GM13976 (cell line): Measurements from ENCODE around the gene TNFRSF19.
"Not testable (repeated sequence)": the region's sequence is repeated elsewhere in the genome, so short reads cannot be mapped to it uniquely, and the experiment has no call there.

ENCODE experiments used
- DNase-seq: peaks from one replicate; pipeline ENCODE4 v3.0.0; 2012; ENCODE audit warnings: low spot score
- in situ Hi-C: fragments of 300-500 bp; cut with MboI; formaldehyde crosslinking; loops from one replicate; pipeline ENCODE4 v1.12.0; 2022; ENCODE audit warnings: low sequenced_read_pairs, mixed read lengths, inconsistent platforms; ENCODE audit not compliant: unreplicated experiment
- TF ChIP-seq, protein P1 (sequence below): IDR thresholded peaks from 2 replicates; pipeline ENCODE4 v1.5.1; 2012; ENCODE audit warnings: borderline replicate concordance, mild to moderate bottlenecking; ENCODE audit not compliant: insufficient read depth; ENCODE audit errors: extremely low read depth, missing control alignments, control extremely low read depth

TNFRSF19 gene

DNA sequence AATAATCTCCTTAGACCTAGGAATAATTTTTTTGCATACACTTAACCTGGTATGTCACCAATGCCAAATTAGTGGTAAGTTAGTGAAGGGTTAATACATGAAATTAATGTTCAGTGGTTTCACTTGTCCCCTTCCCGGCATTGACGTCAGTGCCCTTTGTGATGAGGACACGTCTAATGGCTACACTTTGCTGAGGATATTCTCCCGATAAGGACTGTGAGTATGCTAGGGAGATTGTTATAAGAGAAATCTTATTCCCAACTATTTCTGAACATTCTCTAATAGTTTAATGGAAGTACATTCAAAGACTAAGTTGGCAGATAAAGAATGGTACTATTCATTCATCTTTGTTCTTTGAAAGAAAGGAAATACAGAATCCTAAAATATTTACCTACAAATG lies 102.4 kb downstream of the TNFRSF19 start:
- TF ChIP-seq, protein P1, sequence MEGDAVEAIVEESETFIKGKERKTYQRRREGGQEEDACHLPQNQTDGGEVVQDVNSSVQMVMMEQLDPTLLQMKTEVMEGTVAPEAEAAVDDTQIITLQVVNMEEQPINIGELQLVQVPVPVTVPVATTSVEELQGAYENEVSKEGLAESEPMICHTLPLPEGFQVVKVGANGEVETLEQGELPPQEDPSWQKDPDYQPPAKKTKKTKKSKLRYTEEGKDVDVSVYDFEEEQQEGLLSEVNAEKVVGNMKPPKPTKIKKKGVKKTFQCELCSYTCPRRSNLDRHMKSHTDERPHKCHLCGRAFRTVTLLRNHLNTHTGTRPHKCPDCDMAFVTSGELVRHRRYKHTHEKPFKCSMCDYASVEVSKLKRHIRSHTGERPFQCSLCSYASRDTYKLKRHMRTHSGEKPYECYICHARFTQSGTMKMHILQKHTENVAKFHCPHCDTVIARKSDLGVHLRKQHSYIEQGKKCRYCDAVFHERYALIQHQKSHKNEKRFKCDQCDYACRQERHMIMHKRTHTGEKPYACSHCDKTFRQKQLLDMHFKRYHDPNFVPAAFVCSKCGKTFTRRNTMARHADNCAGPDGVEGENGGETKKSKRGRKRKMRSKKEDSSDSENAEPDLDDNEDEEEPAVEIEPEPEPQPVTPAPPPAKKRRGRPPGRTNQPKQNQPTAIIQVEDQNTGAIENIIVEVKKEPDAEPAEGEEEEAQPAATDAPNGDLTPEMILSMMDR = no peak
- no peak for DNase-seq
- in situ Hi-C loops = no loop called here

DNA sequence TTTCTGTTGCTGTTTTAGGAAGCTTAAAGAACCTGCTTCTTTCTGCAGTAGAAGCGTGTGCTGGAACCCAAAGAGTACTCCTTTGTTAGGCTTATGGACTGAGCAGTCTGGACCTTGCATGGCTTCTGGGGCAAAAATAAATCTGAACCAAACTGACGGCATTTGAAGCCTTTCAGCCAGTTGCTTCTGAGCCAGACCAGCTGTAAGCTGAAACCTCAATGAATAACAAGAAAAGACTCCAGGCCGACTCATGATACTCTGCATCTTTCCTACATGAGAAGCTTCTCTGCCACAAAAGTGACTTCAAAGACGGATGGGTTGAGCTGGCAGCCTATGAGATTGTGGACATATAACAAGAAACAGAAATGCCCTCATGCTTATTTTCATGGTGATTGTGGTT lies 103.1 kb downstream of the TNFRSF19 start:
- DNase-seq = no peak
- in situ Hi-C loops = no loop called here
- TF ChIP-seq, protein P1 = no peak

DNA sequence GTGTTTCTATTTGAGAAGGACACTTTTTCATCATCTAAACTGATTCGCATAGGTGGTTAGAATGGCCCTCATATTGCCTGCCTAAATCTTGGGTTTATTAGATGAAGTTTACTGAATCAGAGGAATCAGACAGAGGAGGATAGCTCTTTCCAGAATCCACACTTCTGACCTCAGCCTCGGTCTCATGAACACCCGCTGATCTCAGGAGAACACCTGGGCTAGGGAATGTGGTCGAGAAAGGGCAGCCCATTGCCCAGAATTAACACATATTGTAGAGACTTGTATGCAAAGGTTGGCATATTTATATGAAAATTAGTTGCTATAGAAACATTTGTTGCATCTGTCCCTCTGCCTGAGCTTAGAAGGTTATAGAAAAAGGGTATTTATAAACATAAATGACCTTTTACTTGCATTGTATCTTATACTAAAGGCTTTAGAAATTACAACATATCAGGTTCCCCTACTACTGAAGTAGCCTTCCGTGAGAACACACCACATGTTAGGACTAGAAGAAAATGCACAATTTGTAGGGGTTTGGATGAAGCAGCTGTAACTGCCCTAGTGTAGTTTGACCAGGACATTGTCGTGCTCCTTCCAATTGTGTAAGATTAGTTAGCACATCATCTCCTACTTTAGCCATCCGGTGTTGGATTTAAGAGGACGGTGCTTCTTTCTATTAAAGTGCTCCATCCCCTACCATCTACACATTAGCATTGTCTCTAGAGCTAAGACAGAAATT lies 103.8 kb downstream of the TNFRSF19 start:
- in situ Hi-C loops = no loop called here
- no peak for DNase-seq
- TF ChIP-seq, protein P1 = no peak

DNA sequence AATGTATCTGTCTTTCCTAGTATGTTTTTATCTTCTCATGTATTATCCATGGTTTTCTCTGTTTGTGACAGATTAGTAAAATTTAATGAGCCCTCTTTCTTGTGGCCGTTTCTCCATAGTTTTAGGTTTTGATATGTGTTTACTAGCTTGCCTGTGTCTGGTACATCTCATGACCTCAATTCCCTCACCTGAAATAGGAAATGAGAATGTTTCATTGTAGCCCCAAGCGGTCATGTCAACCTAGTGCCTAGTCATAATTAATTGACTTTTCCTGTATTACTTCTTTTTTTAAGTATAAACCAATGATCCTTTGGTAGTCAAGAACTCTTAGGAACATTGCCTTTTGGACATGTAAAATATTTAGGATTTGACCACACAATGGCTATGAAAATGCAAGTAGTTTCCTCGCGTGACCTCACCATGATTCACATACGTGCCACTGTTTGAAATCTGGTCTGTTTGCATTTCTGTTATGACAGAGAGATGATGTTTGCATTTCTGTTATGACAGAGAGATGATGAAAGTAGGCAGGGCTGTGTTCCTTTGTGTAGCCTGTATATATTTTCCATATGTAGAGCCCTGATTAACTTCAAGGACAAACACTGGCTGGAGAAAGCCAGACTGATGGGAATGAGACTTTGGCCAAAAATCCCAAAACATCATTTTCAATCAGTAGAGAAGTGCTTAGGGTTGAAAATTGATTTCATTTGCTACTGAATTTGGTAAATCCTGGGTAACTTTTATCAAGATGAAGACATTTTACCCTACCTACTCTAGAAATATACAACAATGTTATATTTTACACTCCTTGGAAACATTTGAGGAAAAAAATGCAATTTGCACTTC lies 104.8 kb downstream of the TNFRSF19 start:
- DNase-seq = no peak
- in situ Hi-C loops = no loop called here
- TF ChIP-seq, protein P1 = no peak

DNA sequence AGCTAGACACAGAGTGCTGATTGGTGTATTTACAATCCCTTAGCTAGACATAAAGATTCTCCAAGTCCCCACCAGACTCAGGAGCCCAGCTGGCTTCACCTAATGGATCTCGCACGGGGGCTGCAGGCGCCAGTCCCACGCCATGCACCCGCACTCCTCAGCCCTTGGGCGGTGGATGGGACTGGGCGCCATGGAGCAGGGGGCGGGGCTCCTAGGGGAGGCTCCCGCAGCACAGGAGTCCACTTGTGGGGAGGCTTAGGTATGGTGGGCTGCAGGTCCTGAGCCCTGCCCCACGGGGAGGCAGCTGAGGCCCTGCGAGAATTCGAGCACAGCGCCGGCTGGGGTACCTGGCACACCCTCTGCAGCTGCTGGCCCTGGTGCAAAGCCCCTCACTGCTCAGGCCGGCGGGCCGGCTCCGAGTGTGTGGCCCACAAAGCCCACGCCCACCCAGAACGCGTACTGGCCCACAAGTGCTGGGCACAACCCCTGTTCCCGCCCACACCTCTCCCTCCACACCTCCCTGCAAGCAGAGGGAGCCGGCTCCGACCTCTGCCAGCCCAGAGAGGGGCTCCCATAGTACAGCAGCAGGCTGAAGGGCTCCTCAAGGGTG lies 107.6 kb downstream of the TNFRSF19 start:
- in situ Hi-C loops, DNase-seq: not testable (repeated sequence)

DNA sequence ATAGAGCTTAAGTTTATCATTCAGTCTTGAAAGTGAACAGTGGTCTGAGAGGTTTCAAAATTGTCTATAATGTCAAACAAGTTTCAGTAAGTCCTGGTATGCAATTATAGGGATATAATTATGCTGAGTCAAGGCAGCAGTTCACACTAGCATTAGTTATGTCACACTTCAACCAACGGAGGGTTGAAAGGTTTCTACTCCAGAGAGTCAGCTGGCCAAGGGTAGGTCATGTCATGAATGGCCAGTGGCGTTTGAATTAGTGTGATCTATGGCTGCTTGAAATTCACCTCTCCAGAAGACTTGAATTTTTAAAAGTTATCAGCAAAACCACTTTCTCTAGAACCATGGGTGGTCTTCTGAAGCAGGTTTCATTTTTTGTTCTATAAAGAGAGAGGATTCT lies 108.6 kb downstream of the TNFRSF19 start:
- in situ Hi-C loops = no loop called here
- TF ChIP-seq, protein P1 = no peak
- DNase-seq = no peak
